Kidney (tissue), 14 donors: ENCODE data around the gene SLC23A1. TPM values are rescaled to one million over a fixed set of nuclear protein-coding genes. Genes with fewer than 3 reads are reported as not detected.

Source experiments
- DNase-seq, 5 donors: peaks; one replicate each; pipeline ENCODE4 v3.0.0-alpha.2; 2013 to 2020
- FAIRE-seq: peaks from 2 replicates; lab custom pipeline; 2012; peaks lifted over from hg19 to GRCh38; lab: Jason Lieb, UNC
- H3K27ac ChIP-seq, 2 donors: one replicate each; pipeline ENCODE4 v1.7.0; 2013; ENCODE audit warnings: low read depth in 2 of 2, low read length in 2 of 2, inconsistent platforms in 1 of 2
- H3K27me3 ChIP-seq: one replicate; pipeline ENCODE4 v1.7.1; 2013; ENCODE audit warnings: low read length, inconsistent platforms; ENCODE audit not compliant: control insufficient read depth, insufficient read depth
- H3K36me3 ChIP-seq, 3 donors: one replicate each; pipeline versions ENCODE4 v1.7.0 to v1.7.1; 2013; ENCODE audit warnings: low read length in 3 of 3, control low read depth in 1 of 3, inconsistent platforms in 1 of 3; ENCODE audit not compliant: insufficient read depth in 3 of 3, control insufficient read depth in 2 of 3
- H3K4me1 ChIP-seq, 3 donors: one replicate each; pipeline versions ENCODE4 v1.7.0 to v1.7.1; 2013; ENCODE audit warnings: low read length in 3 of 3, inconsistent platforms in 1 of 3, low read depth in 1 of 3; ENCODE audit not compliant: control insufficient read depth in 2 of 3, insufficient read depth in 2 of 3
- H3K4me3 ChIP-seq, 3 donors: one replicate each; pipeline versions ENCODE4 v1.7.0 to v1.8.1; 2013; ENCODE audit warnings: low read length in 3 of 3, control low read depth in 1 of 3, inconsistent platforms in 1 of 3
- H3K9ac ChIP-seq, 3 donors: one replicate each; pipeline versions ENCODE4 v1.7.0 to v1.7.1; 2013; ENCODE audit warnings: low read length in 3 of 3, control low read depth in 1 of 3, inconsistent platforms in 1 of 3
- H3K9me3 ChIP-seq, 3 donors: one replicate each; pipeline versions ENCODE4 v1.7.0 to v1.7.1; 2013; ENCODE audit warnings: low read length in 3 of 3, control low read depth in 1 of 3, inconsistent platforms in 1 of 3; ENCODE audit not compliant: control insufficient read depth in 2 of 3, insufficient read depth in 1 of 3
- intact Hi-C: fragments of 100-400 bp; cut with DNase I; formaldehyde crosslinking; loops from one replicate; pipeline ENCODE4 v1.11.1; 2022
- polyA plus RNA-seq: library from polyadenylated mRNA; stranded (reverse); fragments of 350-450 nt; fragmentation: Illumina TruSeq; extraction: RNeasy Lipid Tissue Mini Kit (QIAGEN cat#74804); gene quantifications from one replicate; pipeline ENCODE4 v1.2.3, GENCODE V29; 2014; ENCODE audit warnings: low read depth, low replicate concordance; ENCODE audit not compliant: insufficient read depth
- total RNA-seq: library from RNA; stranded (reverse); fragmentation: NEBNext Ultra II Directional; extraction: Animal tissue kit (Norgen Biotek cat#: 25700); gene quantifications from one replicate; pipeline ENCODE4 v1.2.1, GENCODE V29; 2021
- TF ChIP-seq, protein P1 (sequence below): IDR thresholded peaks from 3 replicates; pipeline ENCODE4 v1.5.1; 2012; ENCODE audit warnings: mild to moderate bottlenecking, moderate library complexity, borderline replicate concordance; ENCODE audit not compliant: insufficient read depth; ENCODE audit errors: extremely low read depth
- donor health status: control.
- donor health status: control.
- donor health status: control.
- donor health status: control.
- donor health status: control.
- donor health status: DM: yes; HTN: yes; CAD: no.
- donor health status: Normal renal cell carcinoma (clear cell type).

SLC23A1 gene
- total and polyA plus RNA-seq, 2 donors from 2014 or later, result 3.5 to 31.9 TPM

DNA sequence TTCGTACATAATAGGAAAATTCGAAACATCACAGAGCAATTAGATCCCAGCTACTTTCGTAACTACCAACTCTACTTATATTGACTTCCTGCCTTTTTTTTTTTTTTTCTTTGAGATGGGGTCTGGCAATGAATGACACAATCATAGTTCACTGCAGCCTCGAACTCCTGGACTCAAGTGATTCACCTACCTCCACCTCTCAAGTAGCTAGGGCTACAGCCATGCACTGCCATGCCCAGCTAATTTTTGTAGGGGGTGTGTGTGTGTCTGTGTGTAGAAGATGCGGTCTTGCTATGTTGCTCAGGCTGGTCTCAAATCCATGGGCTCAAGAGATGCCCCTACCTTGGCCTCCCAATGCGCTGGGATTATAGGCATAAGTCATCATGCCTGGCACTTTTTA is 47.3 kb downstream of the SLC23A1 start:
- TF ChIP-seq, protein P1, sequence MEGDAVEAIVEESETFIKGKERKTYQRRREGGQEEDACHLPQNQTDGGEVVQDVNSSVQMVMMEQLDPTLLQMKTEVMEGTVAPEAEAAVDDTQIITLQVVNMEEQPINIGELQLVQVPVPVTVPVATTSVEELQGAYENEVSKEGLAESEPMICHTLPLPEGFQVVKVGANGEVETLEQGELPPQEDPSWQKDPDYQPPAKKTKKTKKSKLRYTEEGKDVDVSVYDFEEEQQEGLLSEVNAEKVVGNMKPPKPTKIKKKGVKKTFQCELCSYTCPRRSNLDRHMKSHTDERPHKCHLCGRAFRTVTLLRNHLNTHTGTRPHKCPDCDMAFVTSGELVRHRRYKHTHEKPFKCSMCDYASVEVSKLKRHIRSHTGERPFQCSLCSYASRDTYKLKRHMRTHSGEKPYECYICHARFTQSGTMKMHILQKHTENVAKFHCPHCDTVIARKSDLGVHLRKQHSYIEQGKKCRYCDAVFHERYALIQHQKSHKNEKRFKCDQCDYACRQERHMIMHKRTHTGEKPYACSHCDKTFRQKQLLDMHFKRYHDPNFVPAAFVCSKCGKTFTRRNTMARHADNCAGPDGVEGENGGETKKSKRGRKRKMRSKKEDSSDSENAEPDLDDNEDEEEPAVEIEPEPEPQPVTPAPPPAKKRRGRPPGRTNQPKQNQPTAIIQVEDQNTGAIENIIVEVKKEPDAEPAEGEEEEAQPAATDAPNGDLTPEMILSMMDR, result no peak
- no peak for FAIRE-seq
- H3K9ac ChIP-seq, result no peak overlapping the region
- peaks cover 0 to under 1% (median 0%) of the 10 kb centered on the region in 3 donors for H3K4me1 ChIP-seq
- H3K27ac ChIP-seq, result no peak overlapping the region
- no peaks in the 10 kb centered on the region for H3K27me3 ChIP-seq
- DNase-seq, result no peak
- intact Hi-C loops, result no loop called here
- peaks cover 1 to 26% (median 3%) of the 10 kb centered on the region in 3 donors for H3K36me3 ChIP-seq
- H3K4me3 ChIP-seq, result no peak overlapping the region
- H3K9me3 ChIP-seq, result no peaks in the 10 kb centered on the region

Other genes starting within 250 kb of the SLC23A1 start
- gene SIL1, start 184.9 kb downstream of the SLC23A1 start, total RNA-seq, result 48.6 TPM
- gene SIL1, start 184.9 kb downstream of the SLC23A1 start, polyA plus RNA-seq, result 91.7 TPM
- gene MATR3, start 89.6 kb downstream of the SLC23A1 start, total RNA-seq, result 215 TPM
- gene MATR3, start 89.6 kb downstream of the SLC23A1 start, polyA plus RNA-seq, result 124 TPM
- gene PAIP2, start 41.4 kb downstream of the SLC23A1 start, total RNA-seq, result 68.0 TPM
- 121 TPM for gene PAIP2, start 41.4 kb downstream of the SLC23A1 start, polyA plus RNA-seq
- 49.6 TPM for gene MZB1, start 6.6 kb upstream of the SLC23A1 start, total RNA-seq
- gene MZB1, start 6.6 kb upstream of the SLC23A1 start, polyA plus RNA-seq, result 1.2 TPM
- gene PROB1, start 11.8 kb upstream of the SLC23A1 start, total RNA-seq, result 3.8 TPM
- gene PROB1, start 11.8 kb upstream of the SLC23A1 start, polyA plus RNA-seq, result 1.5 TPM
- gene SPATA24, start 20.8 kb upstream of the SLC23A1 start, total RNA-seq, result 6.8 TPM
- 21.6 TPM for gene SPATA24, start 20.8 kb upstream of the SLC23A1 start, polyA plus RNA-seq
- 13.7 TPM for gene DNAJC18, start 56.2 kb upstream of the SLC23A1 start, total RNA-seq
- 3.9 TPM for gene DNAJC18, start 56.2 kb upstream of the SLC23A1 start, polyA plus RNA-seq
- gene ECSCR, start 79.4 kb upstream of the SLC23A1 start, total RNA-seq, result 34.9 TPM
- 31.9 TPM for gene ECSCR, start 79.4 kb upstream of the SLC23A1 start, polyA plus RNA-seq
- 0.13 TPM for gene SMIM33, start 87.7 kb upstream of the SLC23A1 start, total RNA-seq
- not detected for gene SMIM33, start 87.7 kb upstream of the SLC23A1 start, polyA plus RNA-seq
- 109 TPM for gene STING1, start 99.5 kb upstream of the SLC23A1 start, total RNA-seq
- gene STING1, start 99.5 kb upstream of the SLC23A1 start, polyA plus RNA-seq, result 29.8 TPM
- 131 TPM for gene UBE2D2, start 178.0 kb upstream of the SLC23A1 start, total RNA-seq
- 118 TPM for gene UBE2D2, start 178.0 kb upstream of the SLC23A1 start, polyA plus RNA-seq